ENCODE results near the gene TSC22D3.

TSC22D3 gene

GRCh38 chrX:107760304-107761077 lies 15.1 kb downstream of the TSC22D3 start:
- DNase-seq (ENCODE audit: low read depth in 2 of 2): no peak

DNA sequence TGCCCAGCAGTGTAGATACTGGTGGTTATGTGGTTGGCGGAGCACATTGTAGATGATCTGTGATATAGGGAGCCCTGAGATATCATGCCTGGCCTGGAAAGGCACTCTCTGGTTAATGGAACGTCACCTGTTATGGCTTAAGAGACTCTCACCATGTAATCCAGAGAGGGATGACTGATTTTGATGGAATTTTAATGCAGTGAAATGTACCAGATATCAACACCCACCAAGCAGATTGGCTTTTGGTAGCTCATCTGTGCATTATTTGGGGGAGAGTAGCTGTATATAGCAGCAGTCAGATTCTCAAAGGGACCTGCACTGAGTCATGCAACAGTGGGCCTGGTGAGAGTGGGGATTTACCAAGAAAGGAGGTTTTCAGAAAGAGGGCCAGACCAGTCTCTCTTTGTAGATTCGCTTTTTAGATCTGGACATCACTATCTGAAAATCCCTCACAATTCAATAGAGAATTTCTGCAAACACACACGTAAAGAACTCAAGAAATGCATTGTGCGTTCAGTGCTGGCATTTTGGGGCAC lies 17.3 kb downstream of the TSC22D3 start:
- DNase-seq (ENCODE audit: low read depth in 2 of 2): no peak

GRCh38 chrX:107755721-107756120 lies 19.9 kb downstream of the TSC22D3 start:
- no peak for DNase-seq (ENCODE audit: low read depth in 2 of 2)

- DNase-seq (ENCODE audit: low read depth in 2 of 2): no peak
Measured at GRCh38 chrX:107753187-107753586, 22.4 kb downstream of the TSC22D3 start.

DNA sequence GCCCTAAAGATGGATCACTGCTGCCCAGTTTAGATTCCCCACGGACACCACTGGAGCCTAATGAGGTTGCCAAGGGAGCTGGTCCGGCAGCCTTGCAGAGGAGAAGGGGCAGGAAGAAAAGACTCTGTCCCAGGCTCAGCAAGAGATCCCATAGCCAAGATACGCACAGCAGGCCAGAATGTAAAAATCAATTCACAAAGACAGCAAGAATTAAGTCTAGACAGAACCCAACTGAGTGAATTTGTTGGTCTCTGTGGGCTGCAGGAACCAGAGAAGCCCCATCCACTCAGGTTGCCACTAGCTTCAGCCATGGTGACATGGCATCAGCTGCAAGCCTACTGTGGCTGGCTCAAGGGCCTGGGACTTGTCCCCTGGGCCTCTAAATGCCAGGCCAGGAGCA lies 22.9 kb downstream of the TSC22D3 start:
- DNase-seq (ENCODE audit: low read depth in 2 of 2): no peak

DNA sequence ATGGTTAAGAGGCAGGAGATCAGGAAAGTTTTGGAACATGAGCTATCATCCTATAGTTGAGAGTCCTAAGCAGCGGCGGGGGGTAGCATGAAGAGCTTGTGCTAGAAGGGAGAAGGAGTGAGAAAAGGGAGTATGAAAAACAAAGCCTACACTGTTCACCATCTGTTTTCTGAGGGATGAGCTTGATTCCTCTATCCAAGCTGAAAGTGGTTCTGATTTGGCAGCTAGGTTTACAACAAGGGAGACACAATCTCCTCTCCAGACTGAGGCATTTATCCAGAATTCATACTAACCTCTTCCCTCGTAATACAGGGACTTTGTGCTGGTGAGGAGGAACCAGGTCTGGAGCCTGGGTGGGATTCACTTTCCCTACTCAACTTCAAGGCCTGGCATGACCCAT lies 23.5 kb downstream of the TSC22D3 start:
- DNase-seq (ENCODE audit: low read depth in 2 of 2): no peak

DNA sequence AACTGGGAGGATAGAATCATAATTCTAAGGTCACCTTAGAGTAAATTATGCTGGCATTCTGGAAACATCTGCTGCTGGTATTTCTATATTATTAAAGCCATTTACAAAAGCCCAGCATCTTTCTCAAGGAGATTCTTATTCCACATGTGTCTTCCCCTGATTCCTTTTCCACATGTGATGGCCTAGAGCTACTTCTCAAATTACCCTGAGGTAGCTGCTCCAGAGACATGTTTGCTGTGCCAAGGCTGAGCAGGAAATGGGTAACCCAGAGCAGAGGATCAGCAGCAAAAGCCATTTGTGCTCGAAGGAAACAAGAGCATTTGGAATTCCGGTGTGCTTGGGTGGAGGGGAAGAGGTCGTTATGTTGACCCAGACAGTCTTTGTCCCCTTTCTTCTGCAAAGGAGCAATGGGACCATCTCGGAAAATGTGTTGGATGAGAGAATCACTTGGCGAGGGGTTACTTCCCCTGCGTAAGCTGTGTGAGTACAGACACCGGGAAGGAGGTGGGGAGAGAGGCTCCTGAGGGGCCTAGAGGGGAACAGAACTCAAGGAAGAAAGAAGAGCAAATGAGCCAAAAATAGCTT lies 24.6 kb downstream of the TSC22D3 start:
- DNase-seq (ENCODE audit: low read depth in 2 of 2): no peak

GRCh38 chrX:107750263-107750662 lies 25.3 kb downstream of the TSC22D3 start:
- no peak for DNase-seq (ENCODE audit: low read depth in 2 of 2)

DNA sequence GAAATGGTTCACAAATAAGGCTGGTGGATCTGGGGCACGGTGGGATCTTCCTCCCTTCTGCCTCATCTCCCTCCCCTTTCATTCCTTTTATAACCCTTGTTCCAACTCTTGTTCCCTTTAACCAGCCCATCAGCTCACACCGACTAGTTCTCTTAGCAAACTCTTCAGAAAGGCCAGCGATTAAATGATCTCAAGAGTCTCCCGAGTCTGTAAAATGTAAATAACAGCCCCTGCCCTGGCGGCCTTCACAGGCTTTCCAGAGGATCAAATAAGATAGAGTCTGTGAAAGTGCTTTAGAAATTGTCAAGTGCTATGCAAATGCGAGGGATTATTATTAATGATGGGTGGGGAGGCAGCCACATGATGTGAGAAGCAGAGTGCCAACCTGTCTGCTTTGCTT lies 27.1 kb downstream of the TSC22D3 start:
- no peak for DNase-seq (ENCODE audit: low read depth in 2 of 2)

DNA sequence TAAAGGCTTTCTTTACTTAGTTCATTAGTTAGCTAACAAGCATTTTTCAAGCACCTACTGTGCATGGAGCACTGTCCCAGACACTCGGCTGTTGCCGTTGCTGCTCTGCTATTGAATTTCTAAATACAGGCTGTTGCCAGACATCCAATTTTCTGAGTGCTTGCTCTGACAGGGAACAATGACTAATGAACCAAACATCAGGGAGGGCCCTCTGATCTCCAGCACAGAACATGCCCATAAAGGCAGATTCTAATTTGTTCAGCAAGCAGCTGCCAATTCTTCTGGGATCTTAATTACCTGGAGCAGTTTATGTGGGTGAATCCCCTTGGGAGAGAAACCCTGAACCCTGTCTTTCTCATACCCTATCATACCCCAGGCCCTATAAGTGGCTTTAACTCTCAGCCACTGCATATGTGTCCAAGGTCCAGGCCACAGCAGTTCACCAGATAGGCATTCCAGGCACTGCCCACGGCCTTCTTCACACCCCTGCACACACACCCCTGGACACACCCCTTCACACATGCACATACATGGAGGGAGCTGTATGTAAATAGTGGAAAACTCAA lies 27.9 kb downstream of the TSC22D3 start:
- DNase-seq (ENCODE audit: low read depth in 2 of 2): no peak

- DNase-seq (ENCODE audit: low read depth in 2 of 2): no peak
Measured at GRCh38 chrX:107744868-107745267, 30.7 kb downstream of the TSC22D3 start.

DNA sequence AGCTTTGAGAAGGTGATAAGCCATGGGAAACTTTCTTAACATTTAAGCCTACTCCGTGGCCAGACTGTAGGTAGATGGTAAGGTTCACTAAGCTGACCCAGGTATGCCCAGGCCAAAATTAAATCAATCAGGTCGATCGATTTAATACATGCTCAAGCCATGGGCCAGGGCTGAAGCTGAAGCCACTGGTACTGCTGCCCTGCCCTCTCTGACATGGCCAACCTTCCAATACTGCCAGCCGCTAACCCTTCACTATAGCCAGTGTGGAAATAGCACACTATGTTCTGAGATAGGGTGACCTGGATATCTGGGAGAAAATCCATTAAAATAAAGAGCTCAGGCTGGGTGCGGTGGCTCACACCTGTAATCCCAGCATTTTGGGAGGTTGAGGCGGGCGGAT lies 31.6 kb downstream of the TSC22D3 start:
- no peak for DNase-seq (ENCODE audit: low read depth in 2 of 2)

- DNase-seq (ENCODE audit: low read depth in 2 of 2): no peak
Measured at GRCh38 chrX:107742700-107743191, 32.8 kb downstream of the TSC22D3 start.

DNA sequence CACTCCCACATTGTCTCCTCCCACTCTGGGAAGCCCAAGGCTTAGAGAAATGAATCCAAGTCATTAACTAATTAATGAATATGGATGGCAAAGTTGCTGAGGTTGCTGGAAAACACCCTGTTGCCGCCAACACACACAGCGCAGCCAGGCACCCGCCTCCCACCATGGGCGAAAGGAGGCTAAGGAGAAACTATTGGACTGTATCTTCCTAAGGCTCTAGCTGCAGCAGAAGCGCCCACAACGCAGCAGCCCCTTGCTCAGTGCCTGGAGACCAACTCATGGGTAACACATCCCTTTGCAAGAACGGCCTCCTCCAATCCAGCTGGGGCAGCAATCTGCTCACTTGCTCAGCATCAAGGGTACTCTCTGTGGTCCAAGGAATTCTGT lies 34.2 kb downstream of the TSC22D3 start:
- no peak for DNase-seq (ENCODE audit: low read depth in 2 of 2)

DNA sequence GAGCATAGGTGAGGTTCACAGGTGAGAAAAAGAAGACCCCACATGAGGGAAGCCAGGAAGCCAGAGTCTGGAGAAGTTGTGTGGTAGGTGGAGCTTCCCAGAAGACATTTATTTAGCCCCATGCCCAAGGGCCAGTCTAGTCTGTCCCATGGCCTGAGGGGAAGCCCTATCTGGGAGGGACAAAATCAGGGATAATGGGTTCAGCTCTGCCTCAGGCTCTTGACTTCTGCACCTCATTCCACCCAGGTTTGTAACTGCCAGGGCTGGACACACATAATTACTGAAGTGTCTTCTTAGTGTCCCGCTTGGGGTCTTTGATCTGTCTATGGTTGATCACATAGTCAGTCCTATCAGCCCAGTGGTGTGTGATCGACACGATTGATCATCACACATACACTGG lies 36.0 kb downstream of the TSC22D3 start:
- no peak for DNase-seq (ENCODE audit: low read depth in 2 of 2)

GRCh38 chrX:107738768-107739167 lies 36.8 kb downstream of the TSC22D3 start:
- no peak for DNase-seq (ENCODE audit: low read depth in 2 of 2)

GRCh38 chrX:107738272-107738671 lies 37.3 kb downstream of the TSC22D3 start:
- no peak for DNase-seq (ENCODE audit: low read depth in 2 of 2)

DNA sequence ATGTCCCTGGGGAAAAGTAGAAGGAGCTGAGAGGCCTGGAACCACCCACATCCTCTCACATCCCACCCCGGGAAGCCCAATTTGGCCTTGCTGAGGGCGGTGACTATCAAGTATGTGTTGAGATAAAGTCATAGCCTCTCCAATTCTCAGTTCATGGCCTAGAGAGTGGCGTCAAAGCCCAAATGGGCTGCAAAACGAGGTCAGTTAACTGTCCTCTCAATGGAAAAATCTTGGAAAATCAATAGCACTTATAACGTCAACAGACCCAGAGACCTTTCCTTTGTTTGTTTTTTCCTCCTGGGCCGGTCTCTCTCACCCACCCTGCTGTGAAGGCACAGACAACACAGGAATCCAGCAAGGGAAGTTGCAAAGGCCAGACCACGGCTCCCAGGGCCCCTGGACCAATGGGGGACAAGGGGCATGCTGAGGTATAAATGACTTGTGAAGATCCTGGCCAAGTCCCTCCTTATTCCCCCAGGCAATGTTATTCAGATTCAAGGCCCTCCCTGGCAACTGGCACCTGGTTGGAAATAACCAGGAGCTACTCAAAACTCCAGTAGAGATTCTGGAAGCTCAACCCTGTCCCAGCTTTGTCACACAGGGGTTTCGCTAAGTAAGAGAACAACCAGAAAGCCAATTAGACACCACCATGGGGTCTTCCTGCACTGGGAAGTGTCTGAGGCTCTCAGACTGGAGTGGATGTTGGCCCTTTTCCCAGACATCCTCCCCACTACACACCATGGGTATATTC lies 38.6 kb downstream of the TSC22D3 start:
- no peak for DNase-seq (ENCODE audit: low read depth in 2 of 2)

GRCh38 chrX:107734646-107735045 lies 40.9 kb downstream of the TSC22D3 start:
- DNase-seq (ENCODE audit: low read depth in 2 of 2): no peak

DNA sequence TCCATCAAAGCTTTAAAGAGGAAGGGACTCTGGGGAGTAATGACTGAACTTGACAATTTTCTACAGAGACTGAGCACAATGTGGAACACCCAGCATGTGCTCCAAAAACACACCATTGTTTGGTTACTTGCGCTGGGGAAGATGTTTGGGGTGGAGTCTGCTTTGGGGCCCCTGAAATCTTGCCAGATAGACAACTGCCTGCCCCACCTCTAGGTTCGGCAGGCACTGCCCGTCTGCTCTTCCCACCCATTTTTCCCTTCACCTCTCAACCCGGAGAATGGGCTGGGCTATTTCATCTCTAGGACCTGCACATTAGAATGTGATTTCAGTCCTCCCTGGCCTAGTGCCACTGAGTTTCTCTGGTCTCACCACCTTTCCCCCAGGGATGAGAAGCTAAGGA lies 41.9 kb downstream of the TSC22D3 start:
- no peak for DNase-seq (ENCODE audit: low read depth in 2 of 2)

- no peak for DNase-seq (ENCODE audit: low read depth in 2 of 2)
Measured at GRCh38 chrX:107731831-107732502, 43.6 kb downstream of the TSC22D3 start.
